Central memory CD4-positive, alpha-beta T cell (primary cell): ENCODE measurements around the gene RNASE3.
"Not testable (repeated sequence)": the region's sequence is repeated elsewhere in the genome, so short reads cannot be mapped to it uniquely, and the experiment has no call there.

Source experiments
- DNase-seq: peaks from one replicate; pipeline ENCODE4 v3.0.0; 2022

RNASE3 gene

DNA sequence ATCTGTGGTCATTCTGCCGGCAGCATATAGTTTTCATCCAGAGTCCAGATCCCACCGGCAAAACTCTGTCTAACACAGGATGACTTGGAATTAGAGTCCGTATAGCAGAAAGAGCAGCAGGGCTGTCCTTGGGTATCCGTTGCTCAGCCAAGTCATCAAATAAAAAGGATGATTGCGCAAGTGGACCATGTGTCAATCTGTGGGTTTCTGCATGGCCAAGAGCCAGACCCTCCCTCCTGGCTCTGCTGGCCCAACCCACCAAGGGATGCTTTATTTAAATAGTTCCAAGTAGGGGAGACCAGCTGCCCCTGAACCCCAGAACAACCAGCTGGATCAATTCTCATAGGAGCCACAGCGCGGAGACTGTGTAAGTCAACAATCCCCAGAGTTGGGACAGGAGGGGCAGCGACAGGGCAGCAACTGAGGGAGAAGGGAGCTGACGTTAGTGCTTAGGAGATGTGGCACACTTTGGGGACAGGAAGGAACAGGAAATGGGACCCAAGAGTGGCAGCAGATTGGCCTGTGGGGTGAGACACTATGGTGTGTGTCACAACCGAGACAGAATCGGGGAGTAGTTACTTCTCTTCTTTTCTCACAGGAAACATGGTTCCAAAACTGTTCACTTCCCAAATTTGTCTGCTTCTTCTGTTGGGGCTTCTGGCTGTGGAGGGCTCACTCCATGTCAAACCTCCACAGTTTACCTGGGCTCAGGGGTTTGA is 28.0 kb downstream of the RNASE3 start:
- not testable (repeated sequence) for DNase-seq

DNA sequence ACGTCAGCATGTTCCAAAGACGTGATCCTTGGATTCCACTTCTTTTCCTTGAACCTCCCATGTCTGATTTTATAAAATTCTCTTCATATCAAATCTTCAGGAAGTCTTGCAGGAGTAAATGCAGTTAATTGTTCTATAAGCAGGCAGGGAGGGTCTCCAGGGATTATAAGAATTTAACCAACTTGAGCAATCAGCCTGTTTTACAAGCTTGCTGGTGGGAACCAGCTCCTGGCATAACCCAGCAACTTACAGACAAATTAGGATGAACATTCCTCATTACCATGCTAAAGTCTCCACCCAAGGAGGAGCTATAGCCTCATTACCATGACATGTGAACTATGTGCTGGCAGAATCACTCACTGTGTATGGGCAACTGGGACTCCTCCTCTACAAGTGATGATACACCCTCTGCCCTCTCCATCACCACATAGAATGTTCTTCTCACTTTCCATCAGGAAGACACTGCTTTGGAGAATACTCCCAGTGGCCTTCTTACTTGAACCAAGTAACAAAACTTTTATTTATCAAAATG is 32.6 kb downstream of the RNASE3 start:
- DNase-seq, result not testable (repeated sequence)

GRCh38 chr14:20934148-20934762 is 43.1 kb downstream of the RNASE3 start:
- DNase-seq, result no peak

- DNase-seq, result no peak
Observed at GRCh38 chr14:20935303-20935984, 44.3 kb downstream of the RNASE3 start.
